ENCODE results near the gene STYX. TPM values are rescaled to one million over a fixed set of nuclear protein-coding genes. Genes with fewer than 3 reads are reported as not detected.
A peak's percentile ranks its signal among the peaks of the same experiment; 100 is the strongest.

Gene STYX
- total RNA-seq, 6 experiments from 2014 or later = 10.1 to 18.3 (median 13.1) TPM

DNA sequence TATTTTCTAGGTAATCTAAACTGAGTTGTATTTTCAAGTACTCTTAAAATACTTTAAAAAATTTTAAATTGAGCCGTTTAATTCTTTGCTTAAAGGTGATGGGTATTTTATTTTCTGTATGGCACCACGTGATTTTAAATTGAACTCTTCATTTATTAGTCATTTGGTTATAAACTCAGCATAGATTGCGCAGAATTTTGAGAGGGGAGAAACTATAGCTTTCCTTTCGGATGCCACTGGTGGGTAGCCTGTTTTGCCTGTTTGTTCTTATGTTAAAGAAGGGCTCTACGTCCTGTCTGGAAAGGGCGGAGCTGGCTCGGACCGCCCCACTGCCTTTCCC is 411 bp upstream of the STYX start:
- no peak for ATAC-seq
- Histone ChIP-seq H3K4me3 (peak overlapping the region; percentile 10 to 94 (median 87)), H3K4me1 (peaks cover 0 to 14% (median 6%) of the 10 kb centered on the region in 4 donors), H3K27ac (peak overlapping the region in 1 of 3 donors; percentile 20), H3K9me3 (no peaks in the 10 kb centered on the region), H3K27me3 (no peaks in the 10 kb centered on the region), H3K36me3 (peaks cover 0 to 28% (median 9%) of the 10 kb centered on the region in 4 donors)
- TF ChIP-seq, protein P1, sequence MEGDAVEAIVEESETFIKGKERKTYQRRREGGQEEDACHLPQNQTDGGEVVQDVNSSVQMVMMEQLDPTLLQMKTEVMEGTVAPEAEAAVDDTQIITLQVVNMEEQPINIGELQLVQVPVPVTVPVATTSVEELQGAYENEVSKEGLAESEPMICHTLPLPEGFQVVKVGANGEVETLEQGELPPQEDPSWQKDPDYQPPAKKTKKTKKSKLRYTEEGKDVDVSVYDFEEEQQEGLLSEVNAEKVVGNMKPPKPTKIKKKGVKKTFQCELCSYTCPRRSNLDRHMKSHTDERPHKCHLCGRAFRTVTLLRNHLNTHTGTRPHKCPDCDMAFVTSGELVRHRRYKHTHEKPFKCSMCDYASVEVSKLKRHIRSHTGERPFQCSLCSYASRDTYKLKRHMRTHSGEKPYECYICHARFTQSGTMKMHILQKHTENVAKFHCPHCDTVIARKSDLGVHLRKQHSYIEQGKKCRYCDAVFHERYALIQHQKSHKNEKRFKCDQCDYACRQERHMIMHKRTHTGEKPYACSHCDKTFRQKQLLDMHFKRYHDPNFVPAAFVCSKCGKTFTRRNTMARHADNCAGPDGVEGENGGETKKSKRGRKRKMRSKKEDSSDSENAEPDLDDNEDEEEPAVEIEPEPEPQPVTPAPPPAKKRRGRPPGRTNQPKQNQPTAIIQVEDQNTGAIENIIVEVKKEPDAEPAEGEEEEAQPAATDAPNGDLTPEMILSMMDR (IDR thresholded peaks at IDR 0.05) = no peak
- no peak for TF ChIP-seq POLR2A (IDR thresholded peaks at IDR 0.05)
- intact Hi-C loops (cut with DNase I) = no loop called here
- 0% methylated on average over 5 of the region's 8 CpGs for WGBS (ENCODE audit: insufficient coverage, low coverage, low lambda C conversion rate, missing lambda C conversion rate)
- DNase-seq = no peak

DNA sequence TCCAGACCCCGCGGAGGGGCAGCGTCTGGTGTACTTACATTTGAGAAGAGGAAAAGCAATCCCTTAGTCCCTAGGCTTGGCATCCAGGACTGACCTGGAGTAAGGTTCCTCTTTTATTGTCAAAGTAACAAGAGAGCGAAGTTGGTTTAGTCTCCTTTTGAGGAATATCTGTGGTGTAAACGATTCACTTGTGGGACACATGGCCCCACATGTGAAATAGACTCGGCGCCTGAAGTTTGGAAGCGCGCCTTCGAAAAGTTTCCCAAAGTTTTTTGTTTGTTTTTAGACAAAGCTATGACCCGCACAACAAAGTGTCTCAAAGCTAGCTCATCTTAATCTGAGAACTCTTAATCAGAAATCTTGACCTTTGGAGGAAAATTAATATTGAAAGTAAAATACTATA is 744 bp downstream of the STYX start:
- intact Hi-C loops (cut with DNase I) = no loop called here

DNA sequence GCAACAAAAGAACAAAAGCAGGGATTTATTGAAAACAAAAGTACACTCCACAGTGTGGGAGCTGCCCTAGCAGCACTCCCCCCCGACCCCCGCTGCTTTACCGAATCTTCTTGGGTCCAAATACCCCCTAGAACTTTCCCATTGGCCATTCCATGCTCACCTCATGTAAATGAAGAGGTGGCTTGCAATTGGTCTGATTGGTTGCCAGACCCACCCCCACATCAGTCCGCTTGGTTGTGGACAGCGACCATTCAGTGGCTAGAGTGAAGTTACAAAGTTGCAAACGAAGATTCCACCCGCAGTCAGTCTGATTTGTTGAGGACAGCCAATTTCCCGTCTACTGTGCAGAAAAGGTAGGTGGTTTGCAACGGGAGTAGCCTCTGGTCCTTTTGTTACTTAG is 3.9 kb downstream of the STYX start:
- DNase-seq (no peak), ATAC-seq (no peak)
- Histone ChIP-seq H3K36me3 (no peaks in the 10 kb centered on the region), H3K27me3 (no peaks in the 10 kb centered on the region), H3K27ac (no peak overlapping the region), H3K4me1 (peaks cover 0 to 34% (median 3%) of the 10 kb centered on the region in 4 donors), H3K4me3 (no peak overlapping the region), H3K9me3 (no peaks in the 10 kb centered on the region)
- intact Hi-C loops (cut with DNase I) = no loop called here
- 94% methylated on average over 7 of the region's 9 CpGs for WGBS (ENCODE audit: insufficient coverage, low coverage, low lambda C conversion rate, missing lambda C conversion rate)
- TF ChIP-seq POLR2A (IDR thresholded peaks at IDR 0.05) = no peak
- TF ChIP-seq, protein P1 (IDR thresholded peaks at IDR 0.05) = no peak

More for the DNA sequence above, 744 bp downstream of the STYX start:
- TF ChIP-seq, protein P1 (IDR thresholded peaks at IDR 0.05) = no peak
- TF ChIP-seq POLR2A (IDR thresholded peaks at IDR 0.05) = no peak
- ATAC-seq (peak in 3 of 4 donors; percentile 4 to 28 (median 10)), DNase-seq (no peak)
- H3K4me3 ChIP-seq = peak overlapping the region; percentile 85 to 94 (median 87)
- H3K27ac ChIP-seq = peak overlapping the region; percentile 67 to 85 (median 79)
- H3K27me3 ChIP-seq = no peaks in the 10 kb centered on the region
- no peaks in the 10 kb centered on the region for H3K9me3 ChIP-seq
- peaks cover 0 to 14% (median 2%) of the 10 kb centered on the region in 4 donors for H3K4me1 ChIP-seq
- WGBS (ENCODE audit: insufficient coverage, low coverage, low lambda C conversion rate, missing lambda C conversion rate) = 0% methylated on average over 11 of the region's 11 CpGs
- H3K36me3 ChIP-seq = peaks cover 0 to 19% (median 9%) of the 10 kb centered on the region in 4 donors

DNA sequence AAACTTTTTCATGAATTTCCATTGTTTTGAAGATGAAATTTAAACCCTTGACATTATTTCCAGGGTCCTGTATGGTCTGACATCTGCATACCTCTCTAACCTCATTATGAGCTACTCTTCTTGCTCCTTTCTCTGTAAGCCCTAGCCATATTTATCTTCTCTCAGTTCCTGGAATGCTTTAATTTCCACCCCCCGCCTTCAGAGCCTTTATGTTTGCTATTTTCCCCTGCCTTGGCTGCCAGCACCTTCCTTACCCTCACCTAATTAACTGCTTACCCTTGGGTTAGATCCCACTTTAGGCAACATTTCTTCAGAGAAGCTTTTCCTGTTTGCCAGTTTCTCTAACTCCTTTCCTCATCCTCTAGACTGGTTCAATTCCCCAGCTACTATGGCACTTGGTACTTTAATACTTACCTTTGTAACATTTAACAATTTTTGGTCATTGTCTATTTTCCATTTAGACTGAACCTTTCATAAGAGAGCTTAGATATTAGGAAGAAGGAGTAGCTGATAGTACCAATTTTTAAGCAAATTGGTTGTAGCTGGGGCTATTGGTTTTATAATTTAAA is 6.0 kb downstream of the STYX start:
- Histone ChIP-seq H3K36me3 (no peaks in the 10 kb centered on the region), H3K27ac (peak overlapping the region in 2 of 3 donors; percentile 3 to 47), H3K4me1 (peaks cover 0 to 34% (median 3%) of the 10 kb centered on the region in 4 donors)

More for the DNA sequence above, 6.0 kb downstream of the STYX start:
- WGBS (ENCODE audit: insufficient coverage, low coverage, low lambda C conversion rate, missing lambda C conversion rate) = 31% methylated on average over 1 of the region's 1 CpG
- DNase-seq (no peak), ATAC-seq (peak; percentile 31 to 56 (median 51))
- intact Hi-C loops (cut with DNase I) = no loop called here
- TF ChIP-seq, protein P1 (IDR thresholded peaks at IDR 0.05) = no peak
- TF ChIP-seq POLR2A (IDR thresholded peaks at IDR 0.05) = no peak
- Histone ChIP-seq H3K27me3 (no peaks in the 10 kb centered on the region), H3K9me3 (no peaks in the 10 kb centered on the region), H3K4me3 (no peak overlapping the region)
